Esophagus muscularis mucosa (tissue), 4 donors: Measurements from ENCODE around the gene SHISA2. TPM values are rescaled to one million over a fixed set of nuclear protein-coding genes. Genes with fewer than 3 reads are reported as not detected.

Experiments used
- DNase-seq: peaks from one replicate; pipeline ENCODE4 v3.0.0-alpha.2; 2017; ENCODE audit errors: extremely low spot score
- H3K27ac ChIP-seq, 4 donors: fragments of 200-600 bp; sonication (generic); replicated peaks in 1 of 4; 1 replicate in 3 of 4; 2 replicates in 1 of 4; pipeline ENCODE4 v1.5.1; 2016 to 2019; ENCODE audit warnings: mild to moderate bottlenecking in 1 of 4
- H3K27me3 ChIP-seq, 4 donors: fragments of 200-600 bp; sonication (generic); one replicate each; pipeline versions ENCODE4 v1.5.1 to v1.6.0; 2016 to 2019
- H3K36me3 ChIP-seq, 4 donors: fragments of 200-600 bp; sonication (generic); one replicate each; pipeline ENCODE4 v1.5.1; 2016 to 2019
- H3K4me1 ChIP-seq, 4 donors: fragments of 200-600 bp; sonication (generic); one replicate each; pipeline ENCODE4 v1.5.1; 2016 to 2019
- H3K4me3 ChIP-seq, 4 donors: fragments of 200-600 bp; sonication (generic); 1 replicate in 2 of 4; 2 replicates in 2 of 4; pipeline ENCODE4 v1.5.1; 2016 to 2019; ENCODE audit warnings: mild to moderate bottlenecking in 4 of 4, moderate library complexity in 1 of 4
- H3K9me3 ChIP-seq, 4 donors: fragments of 200-600 bp; sonication (generic); 1 replicate in 3 of 4; 2 replicates in 1 of 4; pipeline ENCODE4 v1.5.1; 2016 to 2019
- CTCF ChIP-seq, 3 experiments: fragments of 200-600 bp in 2 of 3; fragments of 450-650 bp in 1 of 3; sonication (generic) in 2 of 3; IDR thresholded peaks; one replicate each; pipeline ENCODE4 v1.5.1; 2017 to 2019; ENCODE audit warnings: antibody characterized with exemption in 3 of 3, mild to moderate bottlenecking in 2 of 3, moderate library complexity in 1 of 3
- EP300 ChIP-seq: sonication (generic); formaldehyde crosslinking; IDR thresholded peaks from one replicate; pipeline ENCODE4 v1.6.1; 2017; ENCODE audit warnings: antibody characterized with exemption
- POLR2A ChIP-seq: fragments of 450-650 bp; IDR thresholded peaks from one replicate; pipeline ENCODE4 v1.6.1; 2017; ENCODE audit warnings: antibody characterized with exemption, moderate library complexity, mild to moderate bottlenecking, low read depth
- POLR2AphosphoS5 ChIP-seq, 2 donors: sonication (generic); formaldehyde crosslinking; IDR thresholded peaks; one replicate each; pipeline ENCODE4 v1.6.1; 2017; ENCODE audit warnings: antibody characterized with exemption in 2 of 2
- WGBS: methylation state at CpG from one replicate; pipeline ENCODE4 v1.1.5; 2018; 5-methylcytosine and 5-hydroxymethylcytosine counted together
- intact Hi-C: fragments of 100-400 bp; cut with DNase I; formaldehyde crosslinking; loops from one replicate; pipeline ENCODE4 v1.15.1; 2023
- total RNA-seq, 4 donors: library from RNA; depleted of rRNA; stranded (reverse); fragments of >200 nt; gene quantifications; one replicate each; pipeline versions ENCODE4 v1.1.0 to v1.2.1, GENCODE V29; 2016

SHISA2 gene
- total RNA-seq, 4 donors from 2014 or later, result 0.78 to 0.98 (median 0.83) TPM; not detected in 1

- TF ChIP-seq POLR2A, result no peak
- peak; percentile 41 to 43 (median 43) for TF ChIP-seq CTCF (IDR thresholded peaks at IDR 0.05)
- 56% methylated on average over 5 of the region's 5 CpGs for WGBS
- Histone ChIP-seq H3K4me3 (no peak overlapping the region), H3K27ac (no peak overlapping the region), H3K4me1 (no peaks in the 10 kb centered on the region), H3K9me3 (no peaks in the 10 kb centered on the region), H3K27me3 (peaks cover 0 to 7% (median 0%) of the 10 kb centered on the region in 4 donors), H3K36me3 (no peaks in the 10 kb centered on the region)
- peak; percentile 45 for DNase-seq
- intact Hi-C loops, result no loop called here
Observed at GRCh38 chr13:26062853-26063444, 11.1 kb upstream of the SHISA2 start.

- no peak for TF ChIP-seq POLR2A
- no peak for TF ChIP-seq POLR2AphosphoS5 (IDR thresholded peaks at IDR 0.05)
- no peak for TF ChIP-seq EP300
- Histone ChIP-seq H3K9me3 (no peaks in the 10 kb centered on the region), H3K27me3 (peaks cover 0 to 12% (median 0%) of the 10 kb centered on the region in 4 donors), H3K4me3 (no peak overlapping the region), H3K36me3 (no peaks in the 10 kb centered on the region), H3K4me1 (no peaks in the 10 kb centered on the region), H3K27ac (no peak overlapping the region)
- DNase-seq, result peak; percentile 42
- WGBS, result 77% methylated on average over 6 of the region's 6 CpGs
- intact Hi-C loops, result no loop called here
Observed at GRCh38 chr13:26061947-26062346, 10.1 kb upstream of the SHISA2 start.

- DNase-seq, result peak; percentile 31
- Histone ChIP-seq H3K36me3 (no peaks in the 10 kb centered on the region), H3K4me1 (no peaks in the 10 kb centered on the region), H3K4me3 (no peak overlapping the region), H3K27ac (no peak overlapping the region), H3K27me3 (peaks cover 0 to 13% (median 0%) of the 10 kb centered on the region in 4 donors), H3K9me3 (no peaks in the 10 kb centered on the region)
- TF ChIP-seq POLR2A (no peak), EP300 (no peak), POLR2AphosphoS5 (IDR thresholded peaks at IDR 0.05) (no peak), CTCF (IDR thresholded peaks at IDR 0.05) (no peak)
- WGBS, result 86% methylated on average over 5 of the region's 5 CpGs
- intact Hi-C loops, result no loop called here
Observed at GRCh38 chr13:26061256-26061655, 9.4 kb upstream of the SHISA2 start.

GRCh38 chr13:26060357-26060756 lies 8.5 kb upstream of the SHISA2 start:
- Histone ChIP-seq H3K27ac (no peak overlapping the region), H3K36me3 (no peaks in the 10 kb centered on the region), H3K4me3 (no peak overlapping the region), H3K9me3 (no peaks in the 10 kb centered on the region), H3K4me1 (no peaks in the 10 kb centered on the region), H3K27me3 (peaks cover 0 to 13% (median 0%) of the 10 kb centered on the region in 4 donors)
- no peak for TF ChIP-seq POLR2A
- TF ChIP-seq EP300, result no peak
- TF ChIP-seq POLR2AphosphoS5 (IDR thresholded peaks at IDR 0.05), result no peak
- TF ChIP-seq CTCF (IDR thresholded peaks at IDR 0.05), result no peak
- 86% methylated on average over 4 of the region's 4 CpGs for WGBS
- no peak for DNase-seq
- intact Hi-C loops, result no loop called here

- WGBS, result 70% methylated on average over 6 of the region's 6 CpGs
- Histone ChIP-seq H3K27ac (no peak overlapping the region), H3K4me3 (no peak overlapping the region), H3K4me1 (no peaks in the 10 kb centered on the region), H3K36me3 (no peaks in the 10 kb centered on the region), H3K27me3 (peaks cover 0 to 15% (median 0%) of the 10 kb centered on the region in 4 donors), H3K9me3 (no peaks in the 10 kb centered on the region)
- TF ChIP-seq POLR2AphosphoS5 (IDR thresholded peaks at IDR 0.05) (no peak), POLR2A (no peak), EP300 (no peak), CTCF (IDR thresholded peaks at IDR 0.05) (no peak)
- intact Hi-C loops, result no loop called here
- peak; percentile 50 for DNase-seq
Observed at GRCh38 chr13:26058704-26059103, 6.9 kb upstream of the SHISA2 start.
